HG03280 (cell line): ENCODE measurements around the gene UNG.

Experiments used
- ATAC-seq: cut with Tn5 transposase; IDR thresholded peaks from one replicate; pipeline ENCODE4 v1.9.1; 2021; ENCODE audit warnings: mild to moderate bottlenecking, moderate library complexity; ENCODE audit not compliant: unreplicated experiment

Gene UNG

GRCh38 chr12:109153821-109154441, 56.5 kb downstream of the UNG start:
- ATAC-seq, result no peak

- ATAC-seq, result peak; percentile 92
Measured at GRCh38 chr12:109154451-109155438, 57.3 kb downstream of the UNG start.

GRCh38 chr12:109156036-109156435, 58.6 kb downstream of the UNG start:
- ATAC-seq, result no peak

- no peak for ATAC-seq
Measured at GRCh38 chr12:109156586-109156985, 59.2 kb downstream of the UNG start.

- ATAC-seq, result no peak
Measured at GRCh38 chr12:109157986-109158385, 60.6 kb downstream of the UNG start.

GRCh38 chr12:109160433-109160832, 63.0 kb downstream of the UNG start:
- no peak for ATAC-seq
